HCT116 (cell line): ENCODE measurements around the gene DENND2D. TPM values are rescaled to one million over a fixed set of nuclear protein-coding genes. Genes with fewer than 3 reads are reported as not detected.

Experiments
- ATAC-seq: fragments of 200-7000 bp; cut with Tn5 transposase; 2 replicates; pipeline ENCODE4 v1.9.1; 2020; ENCODE audit warnings: mild to moderate bottlenecking, moderate library complexity
- BruUV-seq: library from RNA; stranded (reverse); fragments of 400-500 nt; replicated peaks from 2 replicates; lab custom pipeline; 2021; lab: Mats Ljungman, UMichigan
- CTCF ChIA-PET: fragments of 300-600 bp; sonication (Branson Sonifier 250); formaldehyde crosslinking; loops from one replicate; lab custom pipeline; 2021; ENCODE audit warnings: antibody characterized with exemption; lab: Charles Lee
- POLR2A ChIA-PET: fragments of 300-600, 350-600 bp; sonication (Branson Sonifier 250); formaldehyde crosslinking; loops from one replicate; lab custom pipeline; 2021; ENCODE audit warnings: antibody characterized with exemption; lab: Charles Lee
- RAD21 ChIA-PET, 2 experiments: fragments of 300-600 bp; sonication (Branson Sonifier 250); formaldehyde crosslinking; loops; one replicate each; lab custom pipeline; 2023; ENCODE audit warnings: low total read pairs in 2 of 2; ENCODE audit not compliant: uncharacterized antibody in 2 of 2, unreplicated experiment in 2 of 2, low non-redundant PET in 1 of 2; lab: Charles Lee
- DNase-seq: peaks from one replicate; pipeline ENCODE4 v3.0.0-alpha.2; 2010; ENCODE audit warnings: low read depth, low spot score
- H2AFZ ChIP-seq: fragments of 200-600 bp; shearing (Covaris generic), sonication (generic); 2 replicates; pipeline ENCODE4 v1.6.1; 2017; ENCODE audit warnings: low read depth, mixed run types, mixed read lengths, antibody characterized with exemption, low read length; ENCODE audit not compliant: poor library complexity, severe bottlenecking
- H3K27ac ChIP-seq: 2 replicates; pipeline ENCODE4 v1.5.1; 2012; ENCODE audit warnings: low read depth, low read length
- H3K27me3 ChIP-seq: fragments of 200-600 bp; sonication (generic); 2 replicates; pipeline ENCODE4 v1.6.1; 2016; ENCODE audit warnings: mixed run types, low read length, mixed read lengths; ENCODE audit not compliant: insufficient read depth
- H3K36me3 ChIP-seq, 2 experiments: fragments of 200-500 bp in 1 of 2; fragments of 200-600 bp in 1 of 2; sonication (Bioruptor generic) in 1 of 2; sonication (generic) in 1 of 2; 2 replicates each; pipeline versions ENCODE4 v1.5.1 to v1.6.1; 2014 to 2016; ENCODE audit warnings: low read length in 2 of 2, inconsistent platforms in 1 of 2, mixed read lengths in 1 of 2, mixed run types in 1 of 2; ENCODE audit not compliant: insufficient read depth in 2 of 2, control insufficient read depth in 1 of 2
- H3K4me1 ChIP-seq, 2 experiments: fragments of 200-600 bp in 1 of 2; sonication (generic) in 1 of 2; 2 replicates each; pipeline versions ENCODE4 v1.5.1 to v1.6.1; 2012 to 2017; ENCODE audit warnings: low read length in 2 of 2, inconsistent platforms in 1 of 2, mild to moderate bottlenecking in 1 of 2, mixed read lengths in 1 of 2, mixed run types in 1 of 2, moderate library complexity in 1 of 2; ENCODE audit not compliant: insufficient read depth in 2 of 2, control insufficient read depth in 1 of 2
- H3K4me2 ChIP-seq: fragments of 200-600 bp; sonication (generic); 2 replicates; pipeline ENCODE4 v1.6.1; 2017; ENCODE audit warnings: mixed run types, low read length, mixed read lengths
- H3K4me3 ChIP-seq, 2 experiments: fragments of 200-600 bp in 1 of 2; sonication (generic) in 1 of 2; replicated peaks in 1 of 2; 2 replicates each; pipeline ENCODE4 v1.5.1; 2011 to 2016; ENCODE audit warnings: low read length in 2 of 2, control low read depth in 1 of 2, low read depth in 1 of 2, mild to moderate bottlenecking in 1 of 2, mixed read lengths in 1 of 2, mixed run types in 1 of 2
- H3K79me2 ChIP-seq: fragments of 200-600 bp; sonication (generic); 2 replicates; pipeline ENCODE4 v1.6.1; 2017; ENCODE audit warnings: mild to moderate bottlenecking, mixed run types, low read length, moderate library complexity, mixed read lengths; ENCODE audit not compliant: insufficient read depth
- H3K9ac ChIP-seq: fragments of 200-600 bp; sonication (generic); 2 replicates; pipeline ENCODE4 v1.6.1; 2016; ENCODE audit warnings: low read length, mixed read lengths
- H3K9me2 ChIP-seq: fragments of 200-600 bp; sonication (generic), shearing (Covaris generic); 2 replicates; pipeline ENCODE4 v1.6.1; 2017; ENCODE audit warnings: mixed run types, mild to moderate bottlenecking, moderate library complexity; ENCODE audit not compliant: insufficient read depth
- H3K9me3 ChIP-seq, 2 experiments: fragments of 200-500 bp in 1 of 2; fragments of 200-600 bp in 1 of 2; sonication (Bioruptor generic) in 1 of 2; sonication (generic) in 1 of 2; 2 replicates each; pipeline ENCODE4 v1.6.1; 2014 to 2017; ENCODE audit warnings: low read length in 2 of 2, mixed read lengths in 2 of 2, inconsistent platforms in 1 of 2, low read depth in 1 of 2, mild to moderate bottlenecking in 1 of 2, mixed run types in 1 of 2, moderate library complexity in 1 of 2; ENCODE audit not compliant: control insufficient read depth in 1 of 2, insufficient read depth in 1 of 2
- H4K20me1 ChIP-seq: fragments of 200-600 bp; sonication (generic), shearing (Covaris generic); 2 replicates; pipeline ENCODE4 v1.6.1; 2017; ENCODE audit warnings: mixed run types, mild to moderate bottlenecking, moderate library complexity; ENCODE audit not compliant: insufficient read depth
- ATF3 ChIP-seq: IDR thresholded peaks from 2 replicates; pipeline ENCODE4 v1.6.1; 2012
- CBX3 ChIP-seq: IDR thresholded peaks from 2 replicates; pipeline ENCODE4 v1.6.1; 2012; ENCODE audit warnings: low read depth
- CEBPB ChIP-seq: IDR thresholded peaks from 2 replicates; pipeline ENCODE4 v1.6.1; 2012; ENCODE audit warnings: low read depth
- CTCF ChIP-seq, 3 experiments: fragments of 200-600 bp in 1 of 3; sonication (generic) in 1 of 3; IDR thresholded peaks in 2 of 3; conservative IDR thresholded peaks in 1 of 3; 2 replicates each; pipeline ENCODE4 v1.5.1; 2012 to 2017; ENCODE audit warnings: low read depth in 2 of 3, low read length in 2 of 3, antibody characterized with exemption in 1 of 3, borderline replicate concordance in 1 of 3, control low read depth in 1 of 3, mild to moderate bottlenecking in 1 of 3, mixed read lengths in 1 of 3, mixed run types in 1 of 3, moderate library complexity in 1 of 3; ENCODE audit not compliant: insufficient read depth in 1 of 3
- EGR1 ChIP-seq: IDR thresholded peaks from 2 replicates; pipeline ENCODE4 v1.6.1; 2012; ENCODE audit warnings: low read depth
- ELF1 ChIP-seq: IDR thresholded peaks from 2 replicates; pipeline ENCODE4 v1.6.1; 2012; ENCODE audit warnings: low read depth, borderline replicate concordance
- MAX ChIP-seq: IDR thresholded peaks from 2 replicates; pipeline ENCODE4 v1.6.1; 2012
- POLR2A ChIP-seq: IDR thresholded peaks from 2 replicates; pipeline ENCODE4 v1.7.0; 2011; ENCODE audit warnings: borderline replicate concordance; ENCODE audit not compliant: insufficient read depth, insufficient read length; ENCODE audit errors: extremely low read depth
- POLR2AphosphoS5 ChIP-seq: IDR thresholded peaks from 2 replicates; pipeline ENCODE4 v1.6.1; 2011; ENCODE audit warnings: mild to moderate bottlenecking, low read depth, low read length, moderate library complexity
- RAD21 ChIP-seq: IDR thresholded peaks from 2 replicates; pipeline ENCODE4 v1.6.1; 2012; ENCODE audit warnings: low read depth, mild to moderate bottlenecking
- SIN3A ChIP-seq: IDR thresholded peaks from 2 replicates; pipeline ENCODE4 v1.6.1; 2012; ENCODE audit warnings: low read depth
- SP1 ChIP-seq: IDR thresholded peaks from 2 replicates; pipeline ENCODE4 v1.6.1; 2012; ENCODE audit warnings: low read depth
- TCF7L2 ChIP-seq: IDR thresholded peaks from 2 replicates; pipeline ENCODE4 v1.7.0; 2011; ENCODE audit warnings: borderline replicate concordance, inconsistent platforms; ENCODE audit not compliant: insufficient read depth, insufficient read length; ENCODE audit errors: extremely low read depth
- YY1 ChIP-seq: IDR thresholded peaks from 2 replicates; pipeline ENCODE4 v1.6.1; 2011; ENCODE audit warnings: low read length, low read depth, moderate library complexity, mild to moderate bottlenecking; ENCODE audit not compliant: insufficient replicate concordance; ENCODE audit errors: extremely low read depth
- ZBTB33 ChIP-seq: IDR thresholded peaks from 2 replicates; pipeline ENCODE4 v1.6.1; 2011; ENCODE audit warnings: mild to moderate bottlenecking, low read length, moderate library complexity; ENCODE audit not compliant: insufficient replicate concordance; ENCODE audit errors: extremely low read depth
- ZFX ChIP-seq: fragments of 450-650 bp; IDR thresholded peaks from 2 replicates; pipeline ENCODE4 v1.6.1; 2017
- intact Hi-C: fragments of 100-400 bp; cut with micrococcal nuclease; formaldehyde crosslinking; loops from 2 replicates; pipeline ENCODE4 v1.10.0; 2022
- total RNA-seq: library from RNA; stranded (reverse); gene quantifications from one replicate; pipeline ENCODE4 v1.2.1, GENCODE V29; 2021; ENCODE audit not compliant: unreplicated experiment

The DENND2D gene
- total RNA-seq, 1 experiment from 2014 or later: 31.9 TPM

- TF ChIP-seq CBX3: no peak
- TF ChIP-seq ZBTB33: no peak
- no peak for TF ChIP-seq MAX
- no peak for TF ChIP-seq ZFX
- TF ChIP-seq ELF1: no peak
- no peak for TF ChIP-seq SP1
Observed at GRCh38 chr1:111195002-111195684, 5.3 kb downstream of the DENND2D start (continued).

GRCh38 chr1:111193712-111194480 lies 6.5 kb downstream of the DENND2D start:
- no peaks in the 10 kb centered on the region for H3K27me3 ChIP-seq
- H4K20me1 ChIP-seq: no peaks in the 10 kb centered on the region
- POLR2A ChIA-PET: no interaction called here
- no peak overlapping the region for H3K9ac ChIP-seq
- BruUV-seq: no TSS peak
- intact Hi-C loops: no loop called here
- CTCF ChIA-PET: no interaction called here
- no peaks in the 10 kb centered on the region for H3K79me2 ChIP-seq
- H3K27ac ChIP-seq: no peak overlapping the region
- H3K4me3 ChIP-seq: no peak overlapping the region
- no peaks in the 10 kb centered on the region for H3K9me3 ChIP-seq
- H3K4me1 ChIP-seq: no peaks in the 10 kb centered on the region
- H3K36me3 ChIP-seq: peaks cover 0 to 32% of the 10 kb centered on the region in 2 experiments; a peak in 3 of 4 replicates
- RAD21 ChIA-PET: no interaction called here
- H2AFZ ChIP-seq: no peak overlapping the region
- H3K9me2 ChIP-seq: no peaks in the 10 kb centered on the region
- ATAC-seq (no peak), DNase-seq (no peak)
- H3K4me2 ChIP-seq: no peak overlapping the region
- TF ChIP-seq EGR1 (no peak), CEBPB (no peak), POLR2A (no peak), POLR2AphosphoS5 (no peak), CTCF (IDR thresholded peaks at IDR 0.05 in 2 of 3, conservative IDR thresholded peaks at IDR 0.05 in 1 of 3; ENCODE audit: borderline replicate concordance in 1 of 3, insufficient read depth in 1 of 3, low read depth in 2 of 3, low read length in 2 of 3) (no peak), YY1 (no peak), ZBTB33 (no peak), ZFX (no peak), SIN3A (no peak), MAX (no peak), RAD21 (no peak), ELF1 (no peak), ATF3 (no peak), TCF7L2 (no peak)
